Rectal smooth muscle tissue (tissue), 1 donor: Measurements from ENCODE around the gene SEMA3A.

Source experiments
- H3K27ac ChIP-seq: one replicate; pipeline ENCODE4 v1.7.0; 2013; ENCODE audit warnings: low read depth, low read length, inconsistent platforms
- H3K27me3 ChIP-seq: one replicate; pipeline ENCODE4 v1.7.0; 2013; ENCODE audit warnings: low read length; ENCODE audit not compliant: control insufficient read depth, insufficient read depth
- H3K36me3 ChIP-seq: one replicate; pipeline ENCODE4 v1.7.0; 2013; ENCODE audit warnings: low read length; ENCODE audit not compliant: control insufficient read depth, insufficient read depth
- H3K4me1 ChIP-seq: one replicate; pipeline ENCODE4 v1.7.0; 2013; ENCODE audit warnings: low read length; ENCODE audit not compliant: control insufficient read depth, insufficient read depth
- H3K4me3 ChIP-seq: one replicate; pipeline ENCODE4 v1.7.0; 2013; ENCODE audit warnings: low read length
- H3K9ac ChIP-seq: one replicate; pipeline ENCODE4 v1.7.0; 2013; ENCODE audit warnings: low read length

The SEMA3A gene

GRCh38 chr7:83913174-83913573, 281.4 kb downstream of the SEMA3A start:
- H3K4me3 ChIP-seq: no peak overlapping the region
- H3K36me3 ChIP-seq: no peaks in the 10 kb centered on the region
- H3K27ac ChIP-seq: no peak overlapping the region
- H3K4me1 ChIP-seq: no peaks in the 10 kb centered on the region
- no peaks in the 10 kb centered on the region for H3K27me3 ChIP-seq
- no peak overlapping the region for H3K9ac ChIP-seq

- H3K9ac ChIP-seq: no peak overlapping the region
- H3K27ac ChIP-seq: no peak overlapping the region
Observed at GRCh38 chr7:83908526-83908925, 286.1 kb downstream of the SEMA3A start.

More at GRCh38 chr7:83908526-83908925, 286.1 kb downstream of the SEMA3A start:
- Histone ChIP-seq H3K27me3 (no peaks in the 10 kb centered on the region), H3K36me3 (no peaks in the 10 kb centered on the region), H3K4me1 (no peaks in the 10 kb centered on the region), H3K4me3 (no peak overlapping the region)
